PC-9 (cell line): ENCODE measurements around the gene KCNJ12. TPM values are rescaled to one million over a fixed set of nuclear protein-coding genes. Genes with fewer than 3 reads are reported as not detected.

ENCODE experiments used
- BruUV-seq: library from RNA; stranded (reverse); fragments of 400-500 nt; replicated peaks from 2 replicates; lab custom pipeline; 2021; lab: Mats Ljungman, UMichigan
- CTCF ChIA-PET: fragments of 300-600 bp; sonication (Branson Sonifier 250); formaldehyde crosslinking; loops from one replicate; lab custom pipeline; 2022; ENCODE audit warnings: antibody characterized with exemption; lab: Charles Lee
- POLR2A ChIA-PET: fragments of 300-600 bp; sonication (Branson Sonifier 250); formaldehyde crosslinking; loops from one replicate; lab custom pipeline; 2022; ENCODE audit warnings: antibody characterized with exemption; ENCODE audit not compliant: unreplicated experiment; lab: Charles Lee
- DNase-seq, 2 experiments: peaks; one replicate each; pipeline versions ENCODE4 v3.0.0 to v3.0.0-alpha.2; 2015 to 2022; ENCODE audit warnings: mixed read lengths in 1 of 2
- H2AFZ ChIP-seq: fragments of 200-600 bp; sonication (generic); 2 replicates; pipeline ENCODE4 v1.8.1; 2017; ENCODE audit warnings: antibody characterized with exemption
- H3F3A ChIP-seq: fragments of 200-600 bp; sonication (generic); 2 replicates; pipeline ENCODE4 v1.8.1; 2017; ENCODE audit warnings: antibody characterized with exemption, mild to moderate bottlenecking, low read depth; ENCODE audit not compliant: insufficient read depth
- H3K27ac ChIP-seq: fragments of 200-600 bp; sonication (generic); 2 replicates; pipeline ENCODE4 v1.6.1; 2016; ENCODE audit warnings: mixed run types
- H3K27me3 ChIP-seq: fragments of 200-600 bp; sonication (generic); 2 replicates; pipeline ENCODE4 v1.6.1; 2016; ENCODE audit warnings: low read depth, mixed run types; ENCODE audit not compliant: insufficient read depth
- H3K36me3 ChIP-seq: fragments of 200-600 bp; sonication (generic); 2 replicates; pipeline ENCODE4 v1.6.1; 2016; ENCODE audit warnings: low read depth, mixed run types
- H3K4me1 ChIP-seq: fragments of 200-600 bp; sonication (generic); replicated peaks from 2 replicates; pipeline ENCODE4 v1.6.1; 2016; ENCODE audit warnings: mixed run types; ENCODE audit not compliant: insufficient read depth
- H3K4me2 ChIP-seq: fragments of 200-600 bp; sonication (generic); 2 replicates; pipeline ENCODE4 v1.6.1; 2017; ENCODE audit warnings: mixed run types
- H3K4me3 ChIP-seq: fragments of 200-600 bp; sonication (generic); 2 replicates; pipeline ENCODE4 v1.6.1; 2016; ENCODE audit warnings: mixed run types
- H3K79me2 ChIP-seq: fragments of 200-600 bp; sonication (generic); 2 replicates; pipeline ENCODE4 v1.6.1; 2017; ENCODE audit warnings: low read depth, mixed run types
- H3K9me2 ChIP-seq: fragments of 200-600 bp; sonication (generic); 2 replicates; pipeline ENCODE4 v1.8.1; 2017; ENCODE audit warnings: mild to moderate bottlenecking; ENCODE audit not compliant: insufficient read depth
- H3K9me3 ChIP-seq: fragments of 200-600 bp; sonication (generic); 2 replicates; pipeline ENCODE4 v1.8.1; 2016; ENCODE audit warnings: low read depth; ENCODE audit not compliant: insufficient read depth
- H4K20me1 ChIP-seq: fragments of 200-600 bp; sonication (generic); 2 replicates; pipeline ENCODE4 v1.8.1; 2017; ENCODE audit not compliant: insufficient read depth
- CTCF ChIP-seq: fragments of 200-600 bp; sonication (generic); conservative IDR thresholded peaks from 2 replicates; pipeline ENCODE4 v1.6.1; 2017; ENCODE audit warnings: mixed run types, antibody characterized with exemption, mild to moderate bottlenecking, moderate library complexity
- EZH2 ChIP-seq: fragments of 200-600 bp; sonication (generic); IDR thresholded peaks from 2 replicates; pipeline ENCODE4 v1.8.0; 2017; ENCODE audit warnings: antibody characterized with exemption, low read depth
- intact Hi-C: fragments of 100-400 bp; cut with micrococcal nuclease; formaldehyde crosslinking; loops from one replicate; pipeline ENCODE4 v1.10.0; 2022; ENCODE audit not compliant: unreplicated experiment
- total RNA-seq: library from RNA; stranded (reverse); gene quantifications from 2 replicates; pipeline ENCODE4 v1.2.3, GENCODE V29; 2021

The KCNJ12 gene
- total RNA-seq, 1 experiment from 2014 or later: 1.1 TPM

GRCh38 chr17:21392266-21392665, 16.1 kb downstream of the KCNJ12 start:
- intact Hi-C loops: no loop called here
- no TSS peak for BruUV-seq
- no peak overlapping the region for H3K27ac ChIP-seq
- no peak overlapping the region for H2AFZ ChIP-seq
- no peak overlapping the region for H3K4me2 ChIP-seq
- ChIA-PET POLR2A (no interaction called here), CTCF (no interaction called here)
- no peak overlapping the region for H3K4me3 ChIP-seq
- H3K36me3 ChIP-seq: no peaks in the 10 kb centered on the region
- H3F3A ChIP-seq: peaks cover 5% of the 10 kb centered on the region; the same call in 1 of the 2 replicates
- no peak for TF ChIP-seq EZH2
- no peak for TF ChIP-seq CTCF
- DNase-seq: no peak
- 0 out of 2 replicates have a peak, but pooled peaks cover 4% of the 10 kb centered on the region for H3K27me3 ChIP-seq
- H4K20me1 ChIP-seq: no peaks in the 10 kb centered on the region
- no peaks in the 10 kb centered on the region for H3K79me2 ChIP-seq
- no peaks in the 10 kb centered on the region for H3K9me3 ChIP-seq
- no peaks in the 10 kb centered on the region for H3K4me1 ChIP-seq
- H3K9me2 ChIP-seq: no peaks in the 10 kb centered on the region

- BruUV-seq: no TSS peak
- Histone ChIP-seq H4K20me1 (no peaks in the 10 kb centered on the region), H3K9me3 (no peaks in the 10 kb centered on the region), H2AFZ (no peak overlapping the region), H3K4me3 (no peak overlapping the region), H3K27me3 (no peaks in the 10 kb centered on the region), H3K36me3 (no peaks in the 10 kb centered on the region), H3K79me2 (no peaks in the 10 kb centered on the region), H3K4me1 (no peaks in the 10 kb centered on the region), H3K27ac (no peak overlapping the region), H3K9me2 (no peaks in the 10 kb centered on the region), H3F3A (peaks cover 5% of the 10 kb centered on the region; the same call in 1 of the 2 replicates), H3K4me2 (no peak overlapping the region)
- no peak for TF ChIP-seq CTCF
- TF ChIP-seq EZH2: no peak
- intact Hi-C loops: no loop called here
- POLR2A ChIA-PET: interaction anchor here (0.6 kb wide), 1 partner anchor 268 kb away, joined by 7 read pairs; the partner anchor contains the start of gene DHRS7B
- DNase-seq: peak in 1 of 2 experiments; percentile 78
- CTCF ChIA-PET: no interaction called here
These were observed 18.1 kb downstream of the KCNJ12 start for GRCh38 chr17:21394265-21394664.

- no peak overlapping the region for H3K27ac ChIP-seq
- no peaks in the 10 kb centered on the region for H3K9me2 ChIP-seq
- TF ChIP-seq EZH2: no peak
- TF ChIP-seq CTCF: no peak
- no peaks in the 10 kb centered on the region for H3K79me2 ChIP-seq
- H3K4me3 ChIP-seq: no peak overlapping the region
- H2AFZ ChIP-seq: no peak overlapping the region
- POLR2A ChIA-PET: no interaction called here
- 0 out of 2 replicates have a peak, but pooled peaks cover 2% of the 10 kb centered on the region for H3K4me1 ChIP-seq
- no peaks in the 10 kb centered on the region for H3K36me3 ChIP-seq
- intact Hi-C loops: no loop called here
- CTCF ChIA-PET: no interaction called here
- H4K20me1 ChIP-seq: no peaks in the 10 kb centered on the region
- DNase-seq: no peak
- no peaks in the 10 kb centered on the region for H3K27me3 ChIP-seq
- no peak overlapping the region for H3K4me2 ChIP-seq
- no peaks in the 10 kb centered on the region for H3K9me3 ChIP-seq
- no TSS peak for BruUV-seq
- H3F3A ChIP-seq: peaks cover 5% of the 10 kb centered on the region; the same call in 1 of the 2 replicates
These were observed 19.6 kb downstream of the KCNJ12 start for GRCh38 chr17:21395764-21396163.
